ENCODE measurements around the gene SMAD7.

The SMAD7 gene

DNA sequence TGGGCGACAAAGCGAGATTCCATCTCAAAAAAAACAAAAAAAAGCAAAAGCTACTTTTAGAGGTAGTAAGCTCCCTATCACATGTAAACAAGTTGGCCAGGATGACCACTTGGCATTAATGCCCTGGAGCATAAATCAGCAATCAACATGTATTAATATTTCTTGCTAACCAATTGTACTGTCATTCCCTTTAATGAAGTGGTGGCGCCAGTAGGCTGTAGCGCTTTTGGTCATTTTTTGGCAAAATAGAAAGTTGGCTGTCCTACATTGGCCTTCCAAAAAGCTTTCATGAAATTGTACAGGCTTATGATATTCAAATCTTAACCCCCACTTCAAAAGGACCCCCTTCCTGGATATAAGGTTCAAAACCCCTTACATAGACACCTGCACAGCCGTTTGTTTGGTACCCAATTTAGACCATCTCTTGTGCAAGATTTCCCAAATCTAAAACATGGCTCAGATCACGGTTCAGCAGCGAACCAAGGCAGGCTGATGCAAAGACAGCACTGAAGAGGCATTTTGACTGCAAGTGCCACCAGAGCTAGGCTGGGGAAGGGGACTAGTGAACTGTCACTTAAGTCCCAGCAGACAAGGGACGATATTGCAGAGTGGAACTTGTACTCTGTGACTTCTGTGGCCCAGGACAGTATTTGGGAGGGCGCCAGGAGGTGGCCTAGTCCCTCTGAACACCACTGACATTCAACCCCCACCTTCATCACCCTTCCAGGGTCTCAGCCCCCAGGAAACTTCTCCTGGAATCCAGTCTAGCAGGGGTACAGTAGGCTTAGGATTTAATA is 31.9 kb downstream of the SMAD7 start:
- no peak overlapping the region for H3K4me3 ChIP-seq (ENCODE audit: low read depth, low read length)

DNA sequence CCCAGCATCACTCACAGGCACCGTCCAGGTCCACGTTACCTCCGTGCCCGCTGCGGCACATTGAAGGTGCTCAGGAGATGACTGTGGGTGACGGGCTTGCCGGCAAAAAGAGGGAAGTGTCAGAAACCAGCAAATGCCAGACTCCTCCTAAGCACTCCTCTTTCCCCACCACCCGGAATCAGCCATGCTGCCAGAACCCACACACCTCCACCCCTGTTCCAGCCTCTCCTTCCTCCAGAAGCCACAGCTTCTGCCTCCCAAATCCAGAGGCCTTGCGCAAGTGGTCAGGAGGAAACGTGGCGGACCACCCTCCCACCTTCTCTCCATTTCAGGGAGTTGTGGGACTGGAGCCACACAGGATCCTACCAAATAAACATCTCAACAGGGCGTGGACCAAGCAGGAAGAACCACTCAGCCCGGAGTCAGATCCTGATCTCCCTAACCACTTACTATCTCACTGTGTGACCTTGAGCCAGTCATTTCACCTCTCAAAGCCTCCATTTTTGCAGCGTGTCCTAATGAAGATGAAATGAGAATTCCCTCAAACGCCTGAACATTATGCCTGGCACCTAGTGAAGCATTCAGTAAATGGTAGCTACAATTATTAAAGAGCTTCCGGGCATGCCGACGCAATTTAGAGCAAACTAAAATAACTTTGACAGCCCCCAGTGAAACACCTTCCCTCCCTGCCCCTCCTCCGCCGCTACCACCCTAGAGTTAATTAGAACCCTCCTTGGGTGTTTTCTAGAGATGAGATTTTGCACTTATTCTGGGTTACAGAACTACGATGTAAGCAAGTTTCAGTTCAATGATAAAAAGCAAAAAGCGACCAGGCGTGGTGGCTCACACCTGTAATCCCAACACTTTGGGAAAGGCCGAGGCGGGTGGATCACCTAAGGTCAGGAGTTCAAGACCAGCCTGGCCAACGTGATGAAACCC is 32.9 kb downstream of the SMAD7 start:
- H3K4me3 ChIP-seq (ENCODE audit: low read depth, low read length) = no peak overlapping the region

DNA sequence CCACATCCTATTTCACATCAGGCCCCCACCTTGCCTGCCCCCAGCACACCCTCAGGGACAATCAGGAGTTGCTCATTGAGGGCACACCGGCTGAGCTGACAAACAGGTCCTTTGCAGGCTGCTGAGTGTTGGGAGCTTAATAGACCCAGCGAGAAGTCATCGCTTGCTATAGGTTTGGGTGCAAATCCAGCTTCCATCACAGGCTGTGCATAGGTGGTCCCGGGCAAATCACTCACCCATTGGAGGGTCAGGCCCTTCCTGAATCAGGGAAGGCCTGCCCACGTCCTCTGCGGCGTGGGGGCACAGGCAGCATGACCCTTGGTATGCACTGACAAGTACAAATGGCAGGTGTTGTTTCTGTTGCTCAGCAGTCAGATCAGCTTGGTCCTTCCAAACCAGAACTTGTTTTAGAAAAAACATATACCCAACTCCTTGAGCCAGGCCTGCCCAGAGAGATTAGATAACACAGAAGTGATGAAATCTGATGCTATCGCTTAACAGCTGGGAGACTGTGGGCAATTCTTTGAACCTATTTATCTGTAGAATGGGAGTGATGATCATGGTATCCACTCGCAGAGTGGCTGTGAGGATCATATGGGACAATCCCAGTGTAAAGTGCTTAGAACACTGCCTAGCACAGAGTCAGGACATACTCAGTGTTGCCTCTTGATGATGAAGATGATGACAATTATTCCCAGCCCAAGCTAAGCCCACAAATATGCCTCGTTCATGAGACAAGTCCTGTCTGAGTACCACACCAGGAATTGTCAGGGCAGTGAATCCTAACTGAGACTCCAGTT is 34.9 kb downstream of the SMAD7 start:
- no peak overlapping the region for H3K4me3 ChIP-seq (ENCODE audit: low read depth, low read length)

DNA sequence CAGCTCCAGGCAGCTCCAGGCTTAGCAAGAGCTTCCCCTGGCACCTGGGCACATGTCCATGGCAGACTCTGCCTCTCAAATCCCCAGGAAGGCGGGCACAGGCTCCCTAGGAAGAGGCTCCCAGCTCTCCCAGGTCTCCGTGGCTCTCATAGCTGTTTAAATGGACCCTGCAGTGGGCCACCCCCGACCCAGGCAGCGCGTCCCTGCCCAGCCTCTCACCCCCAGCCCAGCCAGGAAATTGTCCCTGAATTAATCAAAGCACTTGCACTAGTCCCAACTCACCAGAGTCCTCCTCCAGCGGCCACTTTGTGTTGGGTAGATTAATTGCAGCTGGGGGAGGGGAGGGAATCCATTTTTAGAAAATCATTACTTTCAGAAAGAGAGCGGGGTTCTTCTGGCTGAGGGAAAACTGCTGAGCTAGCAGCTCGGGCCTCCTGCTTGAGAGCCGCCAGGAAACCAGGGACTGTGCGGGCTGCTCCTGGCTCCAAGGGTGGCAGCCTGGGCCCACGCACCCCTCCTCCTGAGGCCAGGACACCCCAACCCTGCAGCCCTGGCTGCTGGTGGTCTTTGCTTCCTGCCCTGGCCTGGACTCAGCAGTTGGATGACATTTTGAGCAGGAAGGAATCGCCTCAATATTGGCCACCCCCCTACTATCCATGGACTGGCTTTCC is 36.0 kb downstream of the SMAD7 start:
- H3K4me3 ChIP-seq (ENCODE audit: low read depth, low read length) = no peak overlapping the region

DNA sequence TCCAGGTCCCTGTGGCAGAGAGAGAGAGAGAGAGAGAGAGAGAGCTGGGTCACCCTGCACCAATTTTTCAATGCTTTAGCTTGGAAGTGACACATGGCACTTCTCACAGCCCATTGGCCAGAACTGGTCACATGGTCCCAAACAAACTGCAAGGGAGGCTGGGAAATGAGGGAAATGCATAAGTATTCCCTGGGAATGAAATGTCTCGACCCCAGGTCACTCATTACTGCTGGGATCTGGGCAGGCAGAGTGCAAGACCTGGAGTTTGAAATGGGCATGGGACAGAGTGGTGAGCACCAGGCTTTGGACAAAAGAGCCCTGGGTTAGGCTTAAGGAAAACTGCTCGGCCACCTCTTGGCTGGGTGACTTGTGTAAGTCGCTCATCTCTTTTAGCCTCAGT is 37.0 kb downstream of the SMAD7 start:
- H3K4me3 ChIP-seq (ENCODE audit: low read depth, low read length) = no peak overlapping the region

DNA sequence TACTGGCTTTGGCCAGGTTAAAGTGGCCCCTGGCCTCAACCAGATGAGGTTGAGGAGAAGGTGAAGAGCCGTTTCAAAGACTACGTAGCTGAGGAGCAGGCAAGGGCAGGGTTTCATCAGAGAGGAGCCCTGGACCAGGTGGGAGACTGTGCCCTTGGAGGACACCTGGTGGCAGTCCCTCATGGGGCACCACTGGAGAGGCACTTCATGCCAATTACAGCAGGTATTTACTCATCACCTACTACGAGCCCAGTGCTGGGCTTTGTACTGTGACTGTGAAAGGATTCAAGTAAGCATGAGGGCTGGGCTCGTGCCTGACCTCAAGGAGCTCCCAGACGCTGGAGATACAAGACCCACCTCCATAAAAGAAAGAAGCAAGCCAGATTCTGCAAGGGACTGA is 37.6 kb downstream of the SMAD7 start:
- no peak overlapping the region for H3K4me3 ChIP-seq (ENCODE audit: low read depth, low read length)

DNA sequence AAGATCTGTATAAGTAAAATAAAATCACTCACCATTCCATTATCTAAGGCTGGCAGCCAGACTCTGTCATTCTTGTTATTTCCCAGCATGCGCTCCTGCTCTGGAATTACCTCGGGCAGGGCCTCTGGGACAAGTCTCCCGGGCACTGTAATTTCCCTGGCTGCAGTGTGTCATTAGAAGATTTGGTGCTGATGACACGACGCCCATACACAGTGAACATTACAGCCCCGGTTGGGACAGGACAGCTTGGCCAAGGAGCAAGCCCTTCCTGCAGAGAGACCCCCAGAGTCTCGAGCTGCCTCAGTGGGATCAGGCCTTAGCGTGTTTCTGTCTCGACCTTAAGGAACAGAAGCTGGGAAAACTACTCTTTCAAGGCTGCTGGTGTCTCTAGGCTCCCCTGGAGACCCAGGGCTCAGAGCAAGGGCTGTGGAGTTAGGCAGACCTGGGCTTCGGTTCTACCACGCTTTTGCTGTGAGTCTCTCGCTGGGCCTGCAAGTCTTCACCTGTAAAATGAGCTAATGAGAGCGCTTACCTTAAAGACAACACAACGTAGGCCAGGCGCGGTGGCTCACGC is 39.7 kb downstream of the SMAD7 start:
- no peak overlapping the region for H3K4me3 ChIP-seq (ENCODE audit: low read depth, low read length)

DNA sequence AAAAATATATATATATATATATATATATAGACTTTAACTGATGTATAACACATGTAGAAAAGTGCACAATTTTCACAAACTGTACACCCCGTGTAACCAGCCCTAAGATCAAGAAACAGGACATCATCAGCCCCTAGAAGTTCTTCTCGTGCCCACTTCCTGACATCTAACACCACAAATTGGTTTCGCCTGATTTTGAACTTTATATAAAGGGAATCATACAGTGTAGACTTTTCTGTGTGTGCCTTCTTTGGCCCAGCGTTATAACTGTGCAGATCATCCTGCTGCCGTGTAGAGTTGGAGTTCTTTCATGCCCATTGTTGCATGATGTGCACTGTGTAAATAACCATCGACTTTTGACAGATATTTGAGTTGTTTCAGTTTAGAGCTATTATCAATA is 41.0 kb downstream of the SMAD7 start:
- H3K4me3 ChIP-seq (ENCODE audit: low read depth, low read length) = no peak overlapping the region

DNA sequence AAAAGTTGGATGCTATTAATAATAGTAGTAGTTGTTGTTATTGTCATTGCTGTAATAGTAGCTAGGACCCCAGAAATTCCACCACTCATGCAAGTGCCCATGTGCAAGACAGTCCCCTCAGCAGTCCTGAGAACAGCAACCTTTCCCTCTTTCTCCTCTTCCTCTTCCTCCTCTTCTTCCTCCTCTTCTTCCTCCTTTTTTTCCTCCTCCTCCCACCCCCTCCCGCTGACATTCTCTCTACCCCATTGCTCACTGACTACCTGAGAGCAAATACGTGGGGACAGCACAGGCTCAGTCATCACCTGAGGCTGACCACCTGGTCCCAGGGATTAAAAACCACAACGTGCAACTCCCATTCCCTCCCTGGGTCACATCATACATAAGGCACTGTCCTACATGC is 41.8 kb downstream of the SMAD7 start:
- no peak overlapping the region for H3K4me3 ChIP-seq (ENCODE audit: low read depth, low read length)

DNA sequence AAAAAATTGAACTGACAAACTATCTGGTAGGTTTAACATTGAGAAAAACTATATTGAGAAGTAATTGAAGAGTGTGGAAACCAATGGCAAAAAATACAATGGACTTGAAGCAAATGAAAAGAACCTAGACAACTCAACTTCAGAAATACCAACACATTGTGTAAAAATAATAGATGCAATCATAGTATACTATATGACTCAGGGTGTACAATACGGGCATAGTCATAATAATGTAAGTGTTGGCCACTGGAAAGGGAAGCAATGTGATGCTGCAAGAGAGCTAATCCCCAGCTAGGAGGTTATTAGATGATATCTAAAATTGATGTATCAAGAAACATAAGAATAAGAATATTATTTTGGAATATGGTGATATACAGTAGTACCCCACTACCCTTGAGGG is 45.3 kb downstream of the SMAD7 start:
- no peak overlapping the region for H3K4me3 ChIP-seq (ENCODE audit: low read depth, low read length)

DNA sequence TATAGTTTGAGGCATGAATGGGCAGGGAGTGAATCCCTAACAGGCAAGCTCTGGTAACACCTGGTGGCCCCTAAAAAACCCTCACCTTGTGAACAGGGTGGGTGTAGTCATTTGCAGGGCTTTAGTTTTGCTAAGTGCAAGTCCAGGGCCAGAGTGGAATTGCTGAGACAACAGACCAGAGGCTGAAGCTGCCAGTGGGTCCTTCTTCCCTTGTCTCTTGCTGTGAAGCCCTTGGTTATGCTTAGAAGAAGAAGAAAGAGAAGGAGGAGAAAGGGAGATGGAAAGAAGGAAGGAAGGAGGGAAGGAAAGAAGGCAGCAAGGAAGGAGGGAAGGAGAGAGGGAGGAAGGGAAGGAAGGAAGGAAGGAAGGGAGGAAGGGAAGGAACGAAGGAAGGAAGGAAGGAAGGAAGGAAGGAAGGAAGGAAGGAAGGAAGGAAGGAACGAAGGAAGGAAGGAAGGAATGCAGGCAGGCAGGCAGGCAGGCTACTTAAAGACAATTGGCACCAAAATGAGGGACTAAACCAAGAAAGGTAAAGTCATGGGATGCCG is 45.8 kb downstream of the SMAD7 start:
- H3K4me3 ChIP-seq (ENCODE audit: low read depth, low read length) = no peak overlapping the region

DNA sequence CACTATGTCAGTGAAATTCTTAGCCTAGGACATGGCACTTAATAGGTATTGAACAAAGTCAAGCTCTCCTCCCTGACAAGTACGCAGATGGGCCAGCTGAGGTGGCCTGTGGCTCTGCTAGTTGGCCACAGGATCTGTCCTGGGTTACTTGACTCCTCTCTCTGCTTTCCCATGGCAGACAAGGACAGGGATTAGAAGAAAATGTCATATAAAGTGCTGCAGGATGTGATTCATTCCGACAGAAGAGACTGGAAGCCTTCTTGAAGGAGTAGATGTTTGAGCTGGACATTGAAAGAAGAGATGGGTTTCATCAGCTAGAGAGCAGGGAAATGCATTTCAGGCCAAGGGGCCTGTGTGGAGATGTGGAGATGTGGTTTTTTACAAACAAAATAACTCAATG is 46.7 kb downstream of the SMAD7 start:
- no peak overlapping the region for H3K4me3 ChIP-seq (ENCODE audit: low read depth, low read length)

DNA sequence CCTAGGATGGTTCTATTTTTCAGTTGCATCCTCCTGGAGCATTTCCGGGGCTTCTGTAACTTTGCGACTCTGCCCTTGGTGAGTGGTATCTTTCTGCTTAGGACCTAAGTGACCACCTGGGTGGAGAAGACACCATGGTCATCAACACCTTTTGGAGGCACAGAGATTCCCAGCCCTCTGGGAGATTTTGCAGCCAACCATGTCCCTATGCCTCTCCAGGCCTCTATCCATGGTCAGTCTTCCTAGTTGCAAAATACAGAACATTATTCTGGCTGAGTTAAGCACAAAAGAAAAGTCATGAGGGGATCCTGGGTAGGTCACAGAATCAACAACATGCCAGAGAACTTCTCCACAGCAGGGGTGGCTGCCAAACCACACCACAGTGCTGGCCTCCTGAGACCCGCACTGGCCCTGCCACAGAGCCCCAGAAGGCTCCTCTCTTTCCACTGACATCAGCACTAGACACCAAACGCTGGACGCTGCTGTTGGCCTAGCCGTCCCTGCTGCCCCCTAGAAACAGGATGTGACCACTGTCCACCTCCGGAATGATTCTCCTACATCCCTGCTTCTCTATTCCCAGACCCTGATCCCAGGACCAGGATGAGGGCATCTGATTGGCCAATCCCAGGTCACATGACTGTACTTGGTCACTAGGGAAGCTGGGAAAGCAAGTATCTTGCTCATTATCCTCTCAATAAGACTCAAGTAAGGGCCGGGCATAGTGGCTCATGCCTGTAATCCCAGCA is 47.7 kb downstream of the SMAD7 start:
- no peak overlapping the region for H3K4me3 ChIP-seq (ENCODE audit: low read depth, low read length)

DNA sequence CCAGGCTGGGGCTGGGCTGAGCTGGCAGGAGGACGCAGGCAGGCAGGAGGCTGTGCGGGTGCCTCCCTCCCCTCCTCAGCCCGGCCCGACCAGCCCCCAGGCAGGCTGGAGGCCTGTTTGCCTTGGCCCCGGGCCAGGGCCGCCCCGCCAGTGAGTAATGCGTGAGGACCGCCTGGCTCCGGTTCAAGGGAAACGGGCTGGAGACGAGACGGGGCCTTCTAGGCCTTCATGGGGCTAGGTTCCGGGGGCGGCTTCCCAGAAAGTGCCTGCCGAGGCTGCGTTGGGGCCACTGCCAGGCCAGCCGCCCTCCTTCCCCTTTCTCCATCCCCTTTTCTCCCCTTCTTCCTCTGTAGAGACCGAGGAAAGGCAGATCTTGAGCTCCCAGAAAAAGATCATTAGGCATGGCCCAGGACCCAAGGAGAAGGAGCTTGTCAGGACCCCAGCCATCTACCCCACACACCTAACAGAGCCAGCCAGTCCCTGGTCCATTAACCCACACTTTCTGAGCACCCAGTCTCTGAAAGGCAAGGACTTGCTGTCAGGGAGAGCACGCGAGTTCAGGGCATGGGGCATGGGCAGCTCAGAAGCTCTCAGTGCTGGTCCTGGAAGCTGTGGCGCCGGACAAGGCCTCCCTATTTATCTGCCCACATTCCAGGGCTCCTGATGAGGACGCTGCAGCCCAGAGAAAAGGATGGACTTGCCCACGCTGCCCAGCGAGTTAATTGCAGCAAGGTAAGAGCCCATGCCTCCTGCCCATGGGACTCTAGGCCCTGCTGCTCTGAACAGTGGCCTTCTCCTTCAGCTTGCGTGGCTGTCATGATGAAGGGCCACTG is 48.5 kb downstream of the SMAD7 start:
- H3K4me3 ChIP-seq (ENCODE audit: low read depth, low read length) = no peak overlapping the region

DNA sequence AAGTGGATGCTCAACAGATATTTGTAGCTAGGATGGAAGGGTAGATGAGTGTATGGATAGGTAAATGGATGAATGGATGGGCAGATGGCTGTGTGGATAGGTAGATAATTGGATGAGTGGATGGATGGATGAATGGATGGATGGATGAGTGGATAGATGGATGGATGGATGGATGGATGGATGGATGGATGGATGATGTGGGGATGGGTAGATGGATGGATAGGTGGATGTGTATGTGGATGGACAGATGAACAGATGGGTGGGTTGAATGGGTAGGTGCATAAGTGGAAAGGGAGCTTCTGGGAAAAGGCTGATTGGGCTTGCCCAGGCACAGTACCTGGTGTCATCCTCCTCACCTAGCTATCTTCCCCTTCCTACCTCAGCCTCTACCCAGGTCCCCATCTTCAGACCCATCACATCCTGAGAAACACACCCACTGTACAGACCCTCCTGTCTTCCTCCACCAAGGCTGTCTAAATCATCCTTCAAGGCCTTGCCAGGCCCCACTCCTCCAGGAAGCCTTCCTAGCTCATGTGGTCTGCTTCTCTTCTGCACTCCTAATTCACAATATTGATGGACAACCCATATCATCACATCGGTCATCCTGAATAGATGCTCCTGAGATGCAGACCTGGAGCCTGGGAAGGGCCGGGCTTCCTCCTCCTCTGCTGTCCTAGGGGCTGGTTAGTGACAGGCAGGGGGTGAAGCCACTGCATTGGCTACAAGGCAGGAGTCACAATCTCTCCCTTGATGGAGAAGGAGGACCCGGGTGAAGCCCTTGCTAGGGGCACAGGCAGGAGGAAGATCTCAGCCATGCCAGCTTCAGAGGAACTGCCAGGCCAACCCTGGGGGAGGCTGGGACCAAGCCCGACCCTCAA is 49.4 kb downstream of the SMAD7 start:
- H3K4me3 ChIP-seq (ENCODE audit: low read depth, low read length) = no peak overlapping the region

DNA sequence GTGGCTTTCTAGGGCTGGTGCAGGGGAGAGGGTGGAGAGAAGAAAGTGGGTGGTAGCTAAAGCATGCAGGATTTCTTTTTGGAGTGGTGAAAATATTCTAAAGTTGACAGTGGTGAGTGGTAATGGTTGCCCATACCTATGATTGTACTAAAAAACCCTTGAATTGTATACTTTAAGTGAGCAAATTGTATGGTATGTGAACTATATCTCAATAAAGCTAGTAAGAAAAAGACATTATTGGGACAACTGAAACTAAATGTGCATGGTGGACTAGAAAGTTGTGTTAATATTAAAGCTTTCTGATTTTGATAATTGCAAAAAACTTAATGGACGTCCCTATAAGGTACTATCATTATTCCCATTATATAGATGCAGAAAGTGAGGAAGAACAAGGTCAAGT is 50.3 kb downstream of the SMAD7 start:
- no peak overlapping the region for H3K4me3 ChIP-seq (ENCODE audit: low read depth, low read length)

DNA sequence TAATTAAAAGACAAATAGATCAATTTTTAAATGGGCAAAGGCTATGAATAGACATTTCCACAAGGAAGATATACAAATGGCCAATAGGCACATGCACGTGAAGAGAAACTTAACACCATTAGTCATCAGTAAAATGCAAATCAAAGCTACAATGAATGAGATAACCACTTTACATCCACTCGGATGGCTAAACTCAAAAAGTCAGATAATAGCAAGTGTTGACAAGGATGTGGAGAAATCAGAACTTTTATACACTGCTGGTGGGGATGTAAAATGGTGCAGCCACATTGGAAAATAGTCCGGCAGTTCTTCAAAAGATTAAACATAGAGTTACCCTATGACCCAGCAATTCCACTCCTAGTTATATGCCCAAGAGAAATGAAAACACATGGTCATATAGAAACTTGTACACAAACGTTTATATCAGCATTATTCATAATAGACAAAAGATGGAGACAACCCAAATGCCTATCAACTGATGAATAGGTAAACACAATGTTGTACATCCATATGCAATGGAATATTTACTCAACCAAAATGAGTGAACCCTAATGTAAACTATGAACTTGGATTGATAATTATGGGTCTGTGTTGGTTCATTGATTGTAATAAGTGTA is 51.1 kb downstream of the SMAD7 start:
- H3K4me3 ChIP-seq (ENCODE audit: low read depth, low read length) = no peak overlapping the region
